Heart right ventricle (tissue), 16 donors: ENCODE measurements around the gene WWOX. TPM values are rescaled to one million over a fixed set of nuclear protein-coding genes. Genes with fewer than 3 reads are reported as not detected.

Experiments used
- ATAC-seq, 8 donors: fragments of 200-7000 bp; cut with Tn5 transposase; one replicate each; pipeline ENCODE4 v1.9.1; 2020; ENCODE audit warnings: mild to moderate bottlenecking in 8 of 8, moderate library complexity in 8 of 8, moderate number of reproducible peaks in 1 of 8
- DNase-seq, 2 donors: peaks; one replicate each; pipeline ENCODE4 v3.0.0-alpha.2; 2020
- H3K27ac ChIP-seq, 10 donors: fragments of 200-600 bp; sonication (generic) in 2 of 10; one replicate each; pipeline versions ENCODE4 v1.5.0 to v1.8.0; 2020 to 2022; ENCODE audit warnings: mild to moderate bottlenecking in 3 of 10
- H3K27me3 ChIP-seq, 7 donors: fragments of 200-600 bp; one replicate each; pipeline ENCODE4 v1.8.0; 2021 to 2022; ENCODE audit warnings: mild to moderate bottlenecking in 2 of 7
- H3K36me3 ChIP-seq, 9 donors: fragments of 200-600 bp; sonication (generic) in 1 of 9; one replicate each; pipeline versions ENCODE4 v1.5.0 to v1.8.0; 2020 to 2022; ENCODE audit warnings: mild to moderate bottlenecking in 2 of 9
- H3K4me1 ChIP-seq, 9 donors: fragments of 200-600 bp; sonication (generic) in 1 of 9; one replicate each; pipeline versions ENCODE4 v1.5.0 to v1.8.0; 2020 to 2022; ENCODE audit warnings: mild to moderate bottlenecking in 4 of 9
- H3K4me3 ChIP-seq, 10 donors: fragments of 200-600 bp; sonication (generic) in 2 of 10; one replicate each; pipeline versions ENCODE4 v1.5.0 to v1.8.0; 2020 to 2022; ENCODE audit warnings: mild to moderate bottlenecking in 7 of 10, moderate library complexity in 2 of 10
- H3K9me3 ChIP-seq, 11 donors: fragments of 200-600 bp in 10 of 11; sonication (generic) in 2 of 11; one replicate each; pipeline versions ENCODE4 v1.5.0 to v1.8.0; 2013 to 2022; ENCODE audit warnings: mild to moderate bottlenecking in 2 of 11, control low read depth in 1 of 11, moderate library complexity in 1 of 11
- WGBS, 2 donors: extraction: QIAGEN DNeasy Blood & Tissue Kit; methylation state at CpG; one replicate each; pipeline ENCODE4 v1.1.7; 2013; ENCODE audit warnings: inconsistent platforms in 1 of 2; 5-methylcytosine and 5-hydroxymethylcytosine counted together
- intact Hi-C, 10 donors: fragments of 100-400 bp; cut with DNase I; formaldehyde crosslinking; loops; one replicate each; pipeline versions ENCODE4 v1.11.1 to v1.14.2; 2022
- polyA plus RNA-seq, 2 donors: library from polyadenylated mRNA; stranded (reverse); fragments of 200-250 nt; gene quantifications; one replicate each; pipeline ENCODE4 v1.2.3, GENCODE V29; 2013
- total RNA-seq, 10 donors: library from RNA; stranded (reverse); fragmentation: NEBNext Ultra II Directional in 3 of 10; extraction: Animal tissue kit (Norgen Biotek cat#: 25700) in 3 of 10; gene quantifications; one replicate each; pipeline versions ENCODE4 v1.2.1 to v1.2.4, GENCODE V29; 2021 to 2023
- TF ChIP-seq, protein P1 (sequence below), 9 donors: fragments of 200-600 bp; sonication (generic) in 2 of 9; IDR thresholded peaks; one replicate each; pipeline versions ENCODE4 v1.5.0 to v1.8.0; 2021 to 2022; ENCODE audit warnings: antibody characterized with exemption in 9 of 9, mild to moderate bottlenecking in 5 of 9, moderate library complexity in 1 of 9
- donor health status: Arrhythmogenic right ventricular cardiomyopathy.
- donor health status: ischemic (EF 13 %, LVEDD 7.1; RV severe dilation, severe dysfunction).
- donor health status: healthy with polysubstance abuse.
- donor health status: DM: no; HTN: yes; CAD: no.
- donor health status: DM: no; HTN: no; CAD: no.
- donor health status: ischemic (EF 25% LVEDD 6.9; RV normal size, moderate dysfunction).
- donor health status: ischemic (EF 25% LVEDD 5.7; RV mildly dilated, moderate dysfunction).
- donor health status: healthy.
- donor health status: DM: yes; HTN: yes; CAD: no.
- donor health status: Ischemic cardiomyopathy.
- donor health status: ischemic (EF 35%, LVEDD 5.7; RV mildly dilated, moderate dysfunction).
- donor health status: nonischemic (EF 11% LVEDD 7.7; RV severe dilation, severe dysfunction).
- donor health status: DM: yes; HTN: yes; CAD: no.
- donor health status: PGD.
- donor health status: ischemic (EF 29% LVEDD 5.4; RV normal size, mild dysfunction).
- donor health status: nonischemic (EF 23%, LVEDD 6.1; RV moderate dilation, normal function).

Gene WWOX
- total and polyA plus RNA-seq, 12 donors: 4.9 to 15.0 (median 9.9) TPM

DNA sequence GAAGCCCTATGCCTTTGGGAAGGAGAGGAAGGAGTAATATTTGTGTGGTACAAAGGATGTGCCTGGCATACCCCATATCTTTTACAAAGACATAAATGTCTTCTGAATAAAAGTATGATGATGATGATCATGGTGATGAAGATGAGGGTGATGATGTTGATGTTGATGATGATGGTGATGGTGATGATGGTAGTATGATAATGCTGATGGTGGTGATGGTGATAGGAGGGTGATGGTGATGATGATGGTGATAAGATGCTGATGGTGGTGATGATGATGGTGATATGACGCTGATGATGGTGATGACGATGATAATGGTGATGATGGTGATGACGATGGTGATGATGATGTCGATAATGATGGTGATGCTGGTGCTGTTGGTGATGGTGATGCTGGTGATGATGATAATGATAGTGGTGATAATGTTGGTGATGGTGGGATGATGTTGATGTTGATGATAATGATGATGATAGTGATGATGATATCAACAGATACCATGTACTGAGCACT lies 684.2 kb downstream of the WWOX start:
- DNase-seq (no peak), ATAC-seq (no peak)
- H3K4me1 ChIP-seq: no peaks in the 10 kb centered on the region
- H3K36me3 ChIP-seq: no peaks in the 10 kb centered on the region
- H3K27ac ChIP-seq: no peak overlapping the region
- intact Hi-C loops: no loop called here
- H3K4me3 ChIP-seq: no peak overlapping the region
- 83 to 88% methylated on average over 4 of the region's 4 CpGs for WGBS, 2 donors
- no peaks in the 10 kb centered on the region for H3K27me3 ChIP-seq
- no peaks in the 10 kb centered on the region for H3K9me3 ChIP-seq
- TF ChIP-seq, protein P1, sequence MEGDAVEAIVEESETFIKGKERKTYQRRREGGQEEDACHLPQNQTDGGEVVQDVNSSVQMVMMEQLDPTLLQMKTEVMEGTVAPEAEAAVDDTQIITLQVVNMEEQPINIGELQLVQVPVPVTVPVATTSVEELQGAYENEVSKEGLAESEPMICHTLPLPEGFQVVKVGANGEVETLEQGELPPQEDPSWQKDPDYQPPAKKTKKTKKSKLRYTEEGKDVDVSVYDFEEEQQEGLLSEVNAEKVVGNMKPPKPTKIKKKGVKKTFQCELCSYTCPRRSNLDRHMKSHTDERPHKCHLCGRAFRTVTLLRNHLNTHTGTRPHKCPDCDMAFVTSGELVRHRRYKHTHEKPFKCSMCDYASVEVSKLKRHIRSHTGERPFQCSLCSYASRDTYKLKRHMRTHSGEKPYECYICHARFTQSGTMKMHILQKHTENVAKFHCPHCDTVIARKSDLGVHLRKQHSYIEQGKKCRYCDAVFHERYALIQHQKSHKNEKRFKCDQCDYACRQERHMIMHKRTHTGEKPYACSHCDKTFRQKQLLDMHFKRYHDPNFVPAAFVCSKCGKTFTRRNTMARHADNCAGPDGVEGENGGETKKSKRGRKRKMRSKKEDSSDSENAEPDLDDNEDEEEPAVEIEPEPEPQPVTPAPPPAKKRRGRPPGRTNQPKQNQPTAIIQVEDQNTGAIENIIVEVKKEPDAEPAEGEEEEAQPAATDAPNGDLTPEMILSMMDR (IDR thresholded peaks at IDR 0.05): no peak

DNA sequence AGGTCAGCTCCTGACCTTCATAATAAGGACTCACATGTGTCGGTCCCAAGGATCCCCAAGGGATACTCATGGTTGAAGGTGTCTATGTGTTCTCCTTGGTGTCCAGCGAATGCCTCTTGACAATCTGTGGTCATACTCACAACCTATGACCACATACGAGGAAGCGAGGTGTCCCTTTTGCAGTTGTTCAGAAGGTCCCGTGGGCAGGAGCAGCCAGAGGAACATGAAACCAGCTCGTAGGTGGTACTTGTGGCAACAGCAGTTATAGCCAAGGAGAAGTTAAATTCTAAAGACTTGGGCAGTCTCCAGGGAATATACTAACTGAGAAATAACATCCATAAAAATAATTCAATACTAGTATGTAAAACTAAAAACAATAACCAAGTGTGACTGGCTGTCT lies 685.3 kb downstream of the WWOX start:
- Histone ChIP-seq H3K27ac (no peak overlapping the region), H3K27me3 (no peaks in the 10 kb centered on the region), H3K9me3 (no peaks in the 10 kb centered on the region), H3K4me3 (no peak overlapping the region), H3K36me3 (no peaks in the 10 kb centered on the region), H3K4me1 (no peaks in the 10 kb centered on the region)
- no peak for ATAC-seq
- TF ChIP-seq, protein P1 (IDR thresholded peaks at IDR 0.05): no peak
- 90% methylated on average over 6 of the region's 6 CpGs for WGBS, 2 donors
- no peak for DNase-seq
- intact Hi-C loops: no loop called here

DNA sequence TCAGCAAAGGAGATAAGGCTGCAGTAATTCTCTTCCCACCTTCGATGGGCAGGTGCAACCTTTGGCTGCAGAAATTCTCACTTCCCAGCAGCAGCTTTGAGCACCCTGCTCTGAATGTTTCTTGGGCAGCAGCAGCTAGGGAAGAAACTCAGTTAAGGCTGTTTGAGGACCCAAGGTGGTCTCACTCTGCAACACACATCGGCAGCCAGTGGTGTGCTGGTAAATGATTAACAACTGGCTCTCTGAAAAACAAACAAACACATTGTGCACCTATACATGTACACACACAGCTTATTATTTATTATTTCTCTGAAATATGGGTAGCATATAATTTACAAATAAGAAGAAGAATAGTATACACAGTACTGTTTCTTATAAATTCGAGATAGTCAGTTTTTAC lies 685.8 kb downstream of the WWOX start:
- peaks cover 0 to 2% (median 0%) of the 10 kb centered on the region in 9 donors for H3K4me1 ChIP-seq
- no peak for DNase-seq
- intact Hi-C loops: no loop called here
- H3K4me3 ChIP-seq: no peak overlapping the region
- H3K36me3 ChIP-seq: no peaks in the 10 kb centered on the region
- no peaks in the 10 kb centered on the region for H3K9me3 ChIP-seq
- TF ChIP-seq, protein P1 (IDR thresholded peaks at IDR 0.05): no peak
- H3K27me3 ChIP-seq: no peaks in the 10 kb centered on the region
- no peak overlapping the region for H3K27ac ChIP-seq
- 91% methylated on average over 3 of the region's 3 CpGs for WGBS, 2 donors
- no peak for ATAC-seq

DNA sequence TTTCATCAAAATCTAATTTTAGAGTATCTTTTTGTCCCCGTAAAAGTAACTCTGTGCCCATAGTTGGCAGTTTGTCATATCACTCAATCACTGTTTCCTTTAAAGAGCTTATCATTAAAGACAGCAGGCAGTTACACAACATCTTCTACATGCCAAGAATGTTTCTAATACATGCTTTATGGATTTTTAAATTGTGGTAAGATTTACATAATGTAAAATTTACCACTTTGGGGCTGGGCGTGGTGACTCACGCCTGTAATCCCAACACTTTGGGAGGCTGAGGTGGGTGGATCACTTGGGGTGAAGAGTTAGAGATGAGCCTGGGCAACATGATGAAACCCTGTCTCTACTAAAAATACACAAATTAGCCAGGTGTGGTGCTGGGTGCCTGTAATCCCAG lies 687.2 kb downstream of the WWOX start:
- H3K27me3 ChIP-seq: no peaks in the 10 kb centered on the region
- H3K27ac ChIP-seq: no peak overlapping the region
- H3K9me3 ChIP-seq: no peaks in the 10 kb centered on the region
- DNase-seq (no peak), ATAC-seq (no peak)
- WGBS, 2 donors: 63 to 76% methylated on average over 3 of the region's 3 CpGs
- no peak overlapping the region for H3K4me3 ChIP-seq
- intact Hi-C loops: no loop called here
- H3K4me1 ChIP-seq: peaks cover 0 to 3% (median 0%) of the 10 kb centered on the region in 9 donors
- TF ChIP-seq, protein P1 (IDR thresholded peaks at IDR 0.05): no peak
- H3K36me3 ChIP-seq: no peaks in the 10 kb centered on the region
